ENCODE results near the gene RPRD1A. TPM values are rescaled to one million over a fixed set of nuclear protein-coding genes. Genes with fewer than 3 reads are reported as not detected.

Gene RPRD1A
- total RNA-seq, 2 experiments from 2014 or later: 21.8 to 25.1 TPM

GRCh38 chr18:36114251-36114650 lies 46.9 kb upstream of the RPRD1A start:
- CTCF ChIA-PET: no interaction called here
- H3K27me3 ChIP-seq (ENCODE audit: control insufficient read depth in 1 of 2, insufficient read depth in 2 of 2, low read length in 2 of 2): no peaks in the 10 kb centered on the region
- DNase-seq (no peak), ATAC-seq (ENCODE audit: poor library complexity) (no peak)
- POLR2A ChIA-PET: no interaction called here
- H3K4me3 Mint-ChIP-seq: no peak overlapping the region
- no peaks in the 10 kb centered on the region for H3K27me3 Mint-ChIP-seq
- H3K36me3 Mint-ChIP-seq (ENCODE audit: low read depth): peaks cover 84% of the 10 kb centered on the region
- H3K27ac Mint-ChIP-seq: no peak overlapping the region
- peaks cover 46% of the 10 kb centered on the region for H3K36me3 ChIP-seq (ENCODE audit: insufficient read depth, low read length)
- H3K9me3 Mint-ChIP-seq: no peaks in the 10 kb centered on the region
- no peak for TF ChIP-seq CTCF (IDR thresholded peaks at IDR 0.05)
- intact Hi-C loops (cut with DNase I, micrococcal nuclease): no loop called here
- H3K4me1 Mint-ChIP-seq (ENCODE audit: low read depth): no peaks in the 10 kb centered on the region
- H3K9me3 ChIP-seq (ENCODE audit: control insufficient read depth in 1 of 2, insufficient read depth in 1 of 2, low read length in 2 of 2): no peaks in the 10 kb centered on the region
- no peaks in the 10 kb centered on the region for H3K4me1 ChIP-seq (ENCODE audit: insufficient read depth, low read length)
- H3K4me3 ChIP-seq (ENCODE audit: low read length): no peak overlapping the region
- no peak overlapping the region for H3K27ac ChIP-seq (ENCODE audit: low read depth in 1 of 2, low read length in 2 of 2)

GRCh38 chr18:36112302-36112701 lies 44.9 kb upstream of the RPRD1A start:
- Histone ChIP-seq H3K27ac (ENCODE audit: low read depth in 1 of 2, low read length in 2 of 2) (no peak overlapping the region), H3K27me3 (ENCODE audit: control insufficient read depth in 1 of 2, insufficient read depth in 2 of 2, low read length in 2 of 2) (no peaks in the 10 kb centered on the region), H3K36me3 (ENCODE audit: insufficient read depth, low read length) (peaks cover 43% of the 10 kb centered on the region), H3K9me3 (ENCODE audit: control insufficient read depth in 1 of 2, insufficient read depth in 1 of 2, low read length in 2 of 2) (no peaks in the 10 kb centered on the region), H3K4me1 (ENCODE audit: insufficient read depth, low read length) (no peaks in the 10 kb centered on the region), H3K4me3 (ENCODE audit: low read length) (no peak overlapping the region)
- intact Hi-C loops (cut with DNase I, micrococcal nuclease): no loop called here
- DNase-seq: no peak
- Mint-ChIP-seq H3K4me1 (ENCODE audit: low read depth) (no peaks in the 10 kb centered on the region), H3K4me3 (no peak overlapping the region), H3K36me3 (ENCODE audit: low read depth) (peaks cover 83% of the 10 kb centered on the region), H3K9me3 (no peaks in the 10 kb centered on the region), H3K27me3 (no peaks in the 10 kb centered on the region), H3K27ac (no peak overlapping the region)
- TF ChIP-seq CTCF (IDR thresholded peaks at IDR 0.05): no peak
- ChIA-PET POLR2A (no interaction called here), CTCF (interaction anchor here (1.5 kb wide), 1 partner anchor 8 kb away, joined by 3 read pairs; no protein-coding TSS in a partner anchor)
- no peak for ATAC-seq (ENCODE audit: poor library complexity)

GRCh38 chr18:36109737-36110136 lies 42.4 kb upstream of the RPRD1A start:
- TF ChIP-seq CTCF (IDR thresholded peaks at IDR 0.05): no peak
- Mint-ChIP-seq H3K27ac (no peak overlapping the region), H3K9me3 (no peaks in the 10 kb centered on the region), H3K27me3 (no peaks in the 10 kb centered on the region), H3K4me3 (no peak overlapping the region), H3K36me3 (ENCODE audit: low read depth) (peaks cover 62% of the 10 kb centered on the region), H3K4me1 (ENCODE audit: low read depth) (no peaks in the 10 kb centered on the region)
- ChIA-PET POLR2A (no interaction called here), CTCF (interaction anchor here (0.9 kb wide), 1 partner anchor 10 kb away, joined by 3 read pairs; no protein-coding TSS in a partner anchor)
- no peak overlapping the region for H3K4me3 ChIP-seq (ENCODE audit: low read length)
- H3K36me3 ChIP-seq (ENCODE audit: insufficient read depth, low read length): peaks cover 33% of the 10 kb centered on the region
- H3K27ac ChIP-seq (ENCODE audit: low read depth in 1 of 2, low read length in 2 of 2): no peak overlapping the region
- H3K27me3 ChIP-seq (ENCODE audit: control insufficient read depth in 1 of 2, insufficient read depth in 2 of 2, low read length in 2 of 2): no peaks in the 10 kb centered on the region
- H3K9me3 ChIP-seq (ENCODE audit: control insufficient read depth in 1 of 2, insufficient read depth in 1 of 2, low read length in 2 of 2): no peaks in the 10 kb centered on the region
- intact Hi-C loops (cut with DNase I, micrococcal nuclease): no loop called here
- DNase-seq (no peak), ATAC-seq (ENCODE audit: poor library complexity) (no peak)
- no peaks in the 10 kb centered on the region for H3K4me1 ChIP-seq (ENCODE audit: insufficient read depth, low read length)
